OCI-LY1 (cell line): ENCODE data around the gene SUGP2.

ENCODE experiments used
- H2AFZ ChIP-seq: fragments of 200-600 bp; sonication (generic), shearing (Covaris generic); 2 replicates; pipeline ENCODE4 v1.6.0; 2014; ENCODE audit warnings: antibody characterized with exemption, mild to moderate bottlenecking, low read length
- H3F3A ChIP-seq: fragments of 200-600 bp; sonication (generic), shearing (Covaris generic); 2 replicates; pipeline ENCODE4 v1.6.0; 2014; ENCODE audit warnings: mild to moderate bottlenecking, antibody characterized with exemption, low read length, moderate library complexity; ENCODE audit not compliant: insufficient read depth
- H3K27ac ChIP-seq: fragments of 200-600 bp; sonication (generic); 2 replicates; pipeline ENCODE4 v1.5.1; 2014; ENCODE audit warnings: low read length, mixed run types, mild to moderate bottlenecking, low read depth; ENCODE audit not compliant: poor library complexity, severe bottlenecking
- H3K27me3 ChIP-seq: fragments of 200-600 bp; sonication (generic); 2 replicates; pipeline ENCODE4 v1.6.0; 2014; ENCODE audit warnings: antibody characterized with exemption, mild to moderate bottlenecking, low read length, moderate library complexity; ENCODE audit not compliant: insufficient read depth
- H3K36me3 ChIP-seq: fragments of 200-600 bp; sonication (generic); 2 replicates; pipeline ENCODE4 v1.6.1; 2014; ENCODE audit warnings: mild to moderate bottlenecking, antibody characterized with exemption, low read length, moderate library complexity, mixed read lengths; ENCODE audit not compliant: insufficient read depth
- H3K4me1 ChIP-seq: fragments of 200-600 bp; sonication (generic); 2 replicates; pipeline ENCODE4 v1.5.1; 2014; ENCODE audit warnings: mild to moderate bottlenecking, low read length, moderate library complexity; ENCODE audit not compliant: insufficient read depth, severe bottlenecking
- H3K4me2 ChIP-seq: fragments of 200-600 bp; sonication (generic), shearing (Covaris generic); 2 replicates; pipeline ENCODE4 v1.6.1; 2014; ENCODE audit warnings: low read length
- H3K4me3 ChIP-seq: fragments of 200-600 bp; sonication (generic); 2 replicates; pipeline ENCODE4 v1.5.1; 2014; ENCODE audit warnings: low read length, low read depth, mild to moderate bottlenecking, mixed read lengths; ENCODE audit not compliant: poor library complexity, severe bottlenecking
- H3K79me2 ChIP-seq: fragments of 200-600 bp; shearing (Covaris generic); 2 replicates; pipeline ENCODE4 v1.6.1; 2016; ENCODE audit warnings: mixed run types, low read length, mixed read lengths; ENCODE audit not compliant: insufficient read depth
- H3K9ac ChIP-seq: fragments of 200-600 bp; sonication (generic), shearing (Covaris generic); 2 replicates; pipeline ENCODE4 v1.6.1; 2014; ENCODE audit warnings: mild to moderate bottlenecking, low read length, mixed read lengths
- H3K9me2 ChIP-seq: fragments of 200-600 bp; sonication (generic), shearing (Covaris generic); 2 replicates; pipeline ENCODE4 v1.6.1; 2014; ENCODE audit warnings: low read depth, mild to moderate bottlenecking, low read length, mixed read lengths
- H3K9me3 ChIP-seq: fragments of 200-600 bp; shearing (Covaris generic); 2 replicates; pipeline ENCODE4 v1.6.1; 2014; ENCODE audit warnings: low read length, mixed read lengths
- H4K20me1 ChIP-seq: fragments of 200-600 bp; sonication (generic), shearing (Covaris generic); 2 replicates; pipeline ENCODE4 v1.6.0; 2016; ENCODE audit warnings: mild to moderate bottlenecking, low read length; ENCODE audit not compliant: insufficient read depth
- CTCF ChIP-seq: fragments of 200-600 bp; sonication (generic), shearing (Covaris generic); IDR thresholded peaks from 2 replicates; pipeline ENCODE4 v1.5.1; 2017; ENCODE audit warnings: mild to moderate bottlenecking, antibody characterized with exemption, low read length, moderate library complexity, mixed read lengths
- EZH2 ChIP-seq: fragments of 200-600 bp; sonication (generic), shearing (Covaris generic); IDR thresholded peaks from 2 replicates; pipeline ENCODE4 v1.8.0; 2017; ENCODE audit warnings: borderline replicate concordance, mixed run types, mild to moderate bottlenecking, antibody characterized with exemption, low read length, moderate library complexity, mixed read lengths

SUGP2 gene

GRCh38 chr19:18998276-18998675 is 35.0 kb downstream of the SUGP2 start:
- Histone ChIP-seq H4K20me1 (no peaks in the 10 kb centered on the region), H2AFZ (no peak overlapping the region), H3F3A (no peaks in the 10 kb centered on the region), H3K36me3 (peaks cover 83% of the 10 kb centered on the region), H3K79me2 (no peaks in the 10 kb centered on the region), H3K9me2 (no peaks in the 10 kb centered on the region), H3K4me3 (no peak overlapping the region), H3K9ac (no peak overlapping the region), H3K9me3 (no peaks in the 10 kb centered on the region), H3K4me1 (no peaks in the 10 kb centered on the region), H3K27me3 (no peaks in the 10 kb centered on the region), H3K27ac (no peak overlapping the region), H3K4me2 (no peak overlapping the region)
- TF ChIP-seq CTCF (no peak), EZH2 (no peak)

GRCh38 chr19:18996796-18997394 is 36.4 kb downstream of the SUGP2 start:
- H3K9ac ChIP-seq: no peak overlapping the region
- H4K20me1 ChIP-seq: no peaks in the 10 kb centered on the region
- no peak overlapping the region for H3K27ac ChIP-seq

GRCh38 chr19:18996351-18996750 is 37.0 kb downstream of the SUGP2 start:
- no peaks in the 10 kb centered on the region for H3K9me2 ChIP-seq
- no peak overlapping the region for H3K27ac ChIP-seq
- H4K20me1 ChIP-seq: no peaks in the 10 kb centered on the region
- no peaks in the 10 kb centered on the region for H3K9me3 ChIP-seq
- H3K36me3 ChIP-seq: peaks cover 78% of the 10 kb centered on the region
- no peaks in the 10 kb centered on the region for H3K4me1 ChIP-seq
- H3K79me2 ChIP-seq: no peaks in the 10 kb centered on the region
- H3K4me2 ChIP-seq: no peak overlapping the region
- no peaks in the 10 kb centered on the region for H3K27me3 ChIP-seq
- TF ChIP-seq EZH2 (no peak), CTCF (no peak)
- H3K4me3 ChIP-seq: no peak overlapping the region
- no peak overlapping the region for H2AFZ ChIP-seq
- no peak overlapping the region for H3K9ac ChIP-seq
- no peaks in the 10 kb centered on the region for H3F3A ChIP-seq

More at GRCh38 chr19:18996796-18997394, 36.4 kb downstream of the SUGP2 start:
- H3K79me2 ChIP-seq: no peaks in the 10 kb centered on the region
- no peaks in the 10 kb centered on the region for H3K9me2 ChIP-seq
- no peaks in the 10 kb centered on the region for H3F3A ChIP-seq
- TF ChIP-seq EZH2 (no peak), CTCF (no peak)
- peaks cover 78% of the 10 kb centered on the region for H3K36me3 ChIP-seq
- no peaks in the 10 kb centered on the region for H3K27me3 ChIP-seq
- H3K9me3 ChIP-seq: no peaks in the 10 kb centered on the region
- no peaks in the 10 kb centered on the region for H3K4me1 ChIP-seq
- no peak overlapping the region for H3K4me2 ChIP-seq
- H2AFZ ChIP-seq: no peak overlapping the region
- no peak overlapping the region for H3K4me3 ChIP-seq
